ENCODE results near the gene VPS37B. TPM values are rescaled to one million over a fixed set of nuclear protein-coding genes. Genes with fewer than 3 reads are reported as not detected.
A peak's percentile ranks its signal among the peaks of the same experiment; 100 is the strongest.

Gene VPS37B
- total RNA-seq, 1 experiment from 2014 or later = 37.6 TPM

- Mint-ChIP-seq H3K4me3 (ENCODE audit: unreplicated experiment) (no peak overlapping the region), H3K4me1 (ENCODE audit: insufficient read depth, unreplicated experiment) (peaks cover 48% of the 10 kb centered on the region), H3K36me3 (ENCODE audit: insufficient read depth, unreplicated experiment) (peaks cover 11% of the 10 kb centered on the region), H3K27me3 (ENCODE audit: insufficient read depth, unreplicated experiment) (no peaks in the 10 kb centered on the region), H3K9me3 (ENCODE audit: unreplicated experiment) (no peaks in the 10 kb centered on the region), H3K27ac (ENCODE audit: low read depth, unreplicated experiment) (peak overlapping the region; percentile 86)
- no TSS peak for BruUV-seq (replicated peaks)
- intact Hi-C loops (cut with micrococcal nuclease) = no loop called here
- CTCF ChIA-PET = no interaction called here
- no peak for TF ChIP-seq CTCF (IDR thresholded peaks at IDR 0.05; ENCODE audit: unreplicated experiment)
- no peak for DNase-seq (ENCODE audit: unreplicated experiment)
- POLR2A ChIA-PET = interaction anchor here (0.9 kb wide), 2 partner anchors 12 to 112 kb away, joined by 3 read pairs; no protein-coding TSS in a partner anchor
Measured at GRCh38 chr12:122838841-122839240, 57.1 kb downstream of the VPS37B start.

- TF ChIP-seq CTCF (IDR thresholded peaks at IDR 0.05; ENCODE audit: unreplicated experiment) = no peak
- DNase-seq (ENCODE audit: unreplicated experiment) = no peak
- intact Hi-C loops (cut with micrococcal nuclease) = no loop called here
- Mint-ChIP-seq H3K36me3 (ENCODE audit: insufficient read depth, unreplicated experiment) (peaks cover 11% of the 10 kb centered on the region), H3K27me3 (ENCODE audit: insufficient read depth, unreplicated experiment) (no peaks in the 10 kb centered on the region), H3K9me3 (ENCODE audit: unreplicated experiment) (no peaks in the 10 kb centered on the region), H3K4me3 (ENCODE audit: unreplicated experiment) (peak overlapping the region; percentile 93), H3K27ac (ENCODE audit: low read depth, unreplicated experiment) (peak overlapping the region; percentile 86), H3K4me1 (ENCODE audit: insufficient read depth, unreplicated experiment) (peaks cover 51% of the 10 kb centered on the region)
- BruUV-seq (replicated peaks) = no TSS peak
- ChIA-PET POLR2A (interaction anchor here (0.8 to 2.5 kb wide), 8 partner anchors 10 to 127 kb away, joined by 3 to 11 read pairs (median 3); no protein-coding TSS in a partner anchor), CTCF (no interaction called here)
Measured at GRCh38 chr12:122837306-122838265, 58.3 kb downstream of the VPS37B start.

GRCh38 chr12:122836027-122836921 is 59.6 kb downstream of the VPS37B start:
- POLR2A ChIA-PET = interaction anchor here (0.6 to 3.2 kb wide), 17 partner anchors 10 to 1434 kb away, joined by 3 to 25 read pairs (median 4); partner anchors contain the start of genes MPHOSPH9, MTRFR, OGFOD2 and VPS37B
- no peak for TF ChIP-seq CTCF (IDR thresholded peaks at IDR 0.05; ENCODE audit: unreplicated experiment)
- peak; percentile 64 for DNase-seq (ENCODE audit: unreplicated experiment)
- peaks cover 19% of the 10 kb centered on the region for H3K36me3 Mint-ChIP-seq (ENCODE audit: insufficient read depth, unreplicated experiment)
- CTCF ChIA-PET = interaction anchor here (0.6 to 1.0 kb wide), 4 partner anchors 42 to 358 kb away, joined by 3 read pairs; no protein-coding TSS in a partner anchor
- H3K27me3 Mint-ChIP-seq (ENCODE audit: insufficient read depth, unreplicated experiment) = no peaks in the 10 kb centered on the region
- intact Hi-C loops (cut with micrococcal nuclease) = loop anchor here (1.0 kb wide), 1 partner anchor 43 kb away; no protein-coding TSS in a partner anchor
- peak overlapping the region; percentile 93 for H3K4me3 Mint-ChIP-seq (ENCODE audit: unreplicated experiment)
- peak overlapping the region; percentile 46 for H3K27ac Mint-ChIP-seq (ENCODE audit: low read depth, unreplicated experiment)
- TSS peak; percentile 53 for BruUV-seq (replicated peaks)
- H3K9me3 Mint-ChIP-seq (ENCODE audit: unreplicated experiment) = no peaks in the 10 kb centered on the region
- peaks cover 38% of the 10 kb centered on the region for H3K4me1 Mint-ChIP-seq (ENCODE audit: insufficient read depth, unreplicated experiment)

Data from MCF 10A (cell line).